ENCODE measurements around the gene WDR45B.
"Not testable (repeated sequence)": the region's sequence is repeated elsewhere in the genome, so short reads cannot be mapped to it uniquely, and the experiment has no call there.

The WDR45B gene

GRCh38 chr17:82661717-82662683, 13.8 kb upstream of the WDR45B start:
- DNase-seq = no peak
- in situ Hi-C loops (cut with MboI; ENCODE audit: low pct_unique_long_range_greater_than_20kb, low sequenced_read_pairs) = no loop called here

GRCh38 chr17:82659886-82660285, 11.6 kb upstream of the WDR45B start:
- DNase-seq = no peak
- in situ Hi-C loops (cut with MboI; ENCODE audit: low pct_unique_long_range_greater_than_20kb, low sequenced_read_pairs) = no loop called here

- in situ Hi-C loops (cut with MboI; ENCODE audit: low pct_unique_long_range_greater_than_20kb, low sequenced_read_pairs) = no loop called here
- no peak for DNase-seq
These were observed 10.7 kb upstream of the WDR45B start for GRCh38 chr17:82658796-82659452.

GRCh38 chr17:82658331-82658730, 10.1 kb upstream of the WDR45B start:
- in situ Hi-C loops (cut with MboI; ENCODE audit: low pct_unique_long_range_greater_than_20kb, low sequenced_read_pairs) = no loop called here
- DNase-seq = no peak

- no peak for DNase-seq
- in situ Hi-C loops (cut with MboI; ENCODE audit: low pct_unique_long_range_greater_than_20kb, low sequenced_read_pairs) = no loop called here
These were observed 9.7 kb upstream of the WDR45B start for GRCh38 chr17:82657926-82658325.

- DNase-seq = no peak
- in situ Hi-C loops (cut with MboI; ENCODE audit: low pct_unique_long_range_greater_than_20kb, low sequenced_read_pairs) = no loop called here
These were observed 8.0 kb upstream of the WDR45B start for GRCh38 chr17:82656266-82656665.

GRCh38 chr17:82655523-82655922, 7.3 kb upstream of the WDR45B start:
- DNase-seq = no peak
- in situ Hi-C loops (cut with MboI; ENCODE audit: low pct_unique_long_range_greater_than_20kb, low sequenced_read_pairs) = no loop called here

- in situ Hi-C loops (cut with MboI; ENCODE audit: low pct_unique_long_range_greater_than_20kb, low sequenced_read_pairs) = no loop called here
These were observed 6.8 kb upstream of the WDR45B start for GRCh38 chr17:82655038-82655479.

GRCh38 chr17:82654611-82655010, 6.4 kb upstream of the WDR45B start:
- in situ Hi-C loops (cut with MboI; ENCODE audit: low pct_unique_long_range_greater_than_20kb, low sequenced_read_pairs); DNase-seq: not testable (repeated sequence)

More at GRCh38 chr17:82655038-82655479, 6.8 kb upstream of the WDR45B start:
- DNase-seq = peak; percentile 67

- DNase-seq = no peak
- in situ Hi-C loops (cut with MboI; ENCODE audit: low pct_unique_long_range_greater_than_20kb, low sequenced_read_pairs) = no loop called here
These were observed 5.6 kb upstream of the WDR45B start for GRCh38 chr17:82653651-82654528.

- no peak for DNase-seq
- in situ Hi-C loops (cut with MboI; ENCODE audit: low pct_unique_long_range_greater_than_20kb, low sequenced_read_pairs) = no loop called here
These were observed 2.5 kb upstream of the WDR45B start for GRCh38 chr17:82650723-82651122.

GRCh38 chr17:82649501-82650261, 1.4 kb upstream of the WDR45B start:
- DNase-seq = no peak
- in situ Hi-C loops (cut with MboI; ENCODE audit: low pct_unique_long_range_greater_than_20kb, low sequenced_read_pairs) = no loop called here

GRCh38 chr17:82648742-82649331, 593 bp upstream of the WDR45B start:
- peak; percentile 30 for DNase-seq
- in situ Hi-C loops (cut with MboI; ENCODE audit: low pct_unique_long_range_greater_than_20kb, low sequenced_read_pairs) = no loop called here

- in situ Hi-C loops (cut with MboI; ENCODE audit: low pct_unique_long_range_greater_than_20kb, low sequenced_read_pairs) = no loop called here
- no peak for DNase-seq
These were observed 565 bp downstream of the WDR45B start for GRCh38 chr17:82647593-82648164.

GRCh38 chr17:82645516-82645915, 2.7 kb downstream of the WDR45B start:
- in situ Hi-C loops (cut with MboI; ENCODE audit: low pct_unique_long_range_greater_than_20kb, low sequenced_read_pairs) = no loop called here
- no peak for DNase-seq

- in situ Hi-C loops (cut with MboI; ENCODE audit: low pct_unique_long_range_greater_than_20kb, low sequenced_read_pairs) = no loop called here
- no peak for DNase-seq
These were observed 4.1 kb downstream of the WDR45B start for GRCh38 chr17:82644148-82644547.

GRCh38 chr17:82642022-82642421, 6.2 kb downstream of the WDR45B start:
- no peak for DNase-seq
- in situ Hi-C loops (cut with MboI; ENCODE audit: low pct_unique_long_range_greater_than_20kb, low sequenced_read_pairs) = no loop called here

- in situ Hi-C loops (cut with MboI; ENCODE audit: low pct_unique_long_range_greater_than_20kb, low sequenced_read_pairs) = no loop called here
These were observed 8.2 kb downstream of the WDR45B start for GRCh38 chr17:82640036-82640435.

More at GRCh38 chr17:82640036-82640435, 8.2 kb downstream of the WDR45B start:
- DNase-seq = no peak
